ENCODE data around the gene RBM23. TPM values are rescaled to one million over a fixed set of nuclear protein-coding genes. Genes with fewer than 3 reads are reported as not detected.
A peak's percentile ranks its signal among the peaks of the same experiment; 100 is the strongest.

RBM23 gene
- polyA plus RNA-seq, 1 experiment: 46.2 TPM

DNA sequence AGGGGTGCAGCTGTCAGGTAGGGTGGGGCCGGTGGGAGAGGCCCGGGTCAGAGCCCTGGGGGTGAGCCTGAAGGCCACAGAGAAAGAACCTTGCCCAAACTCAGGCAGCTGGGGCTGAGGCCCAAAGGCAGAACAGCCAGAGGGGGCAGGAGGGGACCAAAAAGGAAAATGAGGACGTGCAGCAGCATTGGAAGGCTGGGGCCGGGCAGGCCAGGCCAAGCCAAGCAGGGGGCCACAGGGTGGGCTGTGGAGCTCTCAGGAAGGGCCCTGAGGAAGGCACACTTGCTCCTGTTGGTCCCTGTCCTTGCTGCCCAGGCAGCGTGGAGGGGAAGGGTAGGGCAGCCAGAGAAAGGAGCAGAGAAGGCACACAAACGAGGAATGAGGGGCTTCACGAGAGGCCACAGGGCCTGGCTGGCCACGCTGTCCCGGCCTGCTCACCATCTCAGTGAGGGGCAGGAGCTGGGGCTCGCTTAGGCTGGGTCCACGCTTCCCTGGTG is 72.1 kb downstream of the RBM23 start:
- TF ChIP-seq, protein P1, sequence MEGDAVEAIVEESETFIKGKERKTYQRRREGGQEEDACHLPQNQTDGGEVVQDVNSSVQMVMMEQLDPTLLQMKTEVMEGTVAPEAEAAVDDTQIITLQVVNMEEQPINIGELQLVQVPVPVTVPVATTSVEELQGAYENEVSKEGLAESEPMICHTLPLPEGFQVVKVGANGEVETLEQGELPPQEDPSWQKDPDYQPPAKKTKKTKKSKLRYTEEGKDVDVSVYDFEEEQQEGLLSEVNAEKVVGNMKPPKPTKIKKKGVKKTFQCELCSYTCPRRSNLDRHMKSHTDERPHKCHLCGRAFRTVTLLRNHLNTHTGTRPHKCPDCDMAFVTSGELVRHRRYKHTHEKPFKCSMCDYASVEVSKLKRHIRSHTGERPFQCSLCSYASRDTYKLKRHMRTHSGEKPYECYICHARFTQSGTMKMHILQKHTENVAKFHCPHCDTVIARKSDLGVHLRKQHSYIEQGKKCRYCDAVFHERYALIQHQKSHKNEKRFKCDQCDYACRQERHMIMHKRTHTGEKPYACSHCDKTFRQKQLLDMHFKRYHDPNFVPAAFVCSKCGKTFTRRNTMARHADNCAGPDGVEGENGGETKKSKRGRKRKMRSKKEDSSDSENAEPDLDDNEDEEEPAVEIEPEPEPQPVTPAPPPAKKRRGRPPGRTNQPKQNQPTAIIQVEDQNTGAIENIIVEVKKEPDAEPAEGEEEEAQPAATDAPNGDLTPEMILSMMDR (IDR thresholded peaks at IDR 0.05; ENCODE audit: low read depth, low read length): no peak; the same call in 1 of the 2 replicates
- ChIA-PET CTCF (interaction anchor here (0.6 kb wide), 1 partner anchor 12 kb away, joined by 3 read pairs; no protein-coding TSS in a partner anchor), POLR2A (interaction anchor here (2.3 kb wide), 1 partner anchor 9 kb away, joined by 76 read pairs; the partner anchor contains the start of gene MMP14)
- Histone ChIP-seq H3K4me3 (ENCODE audit: low read depth, low read length) (peak overlapping the region; percentile 13; the same call in 1 of the 2 replicates), H3K9me3 (ENCODE audit: control insufficient read depth, insufficient read depth, low read length) (no peaks in the 10 kb centered on the region), H3K27me3 (ENCODE audit: control insufficient read depth, insufficient read depth, low read length) (no peaks in the 10 kb centered on the region), H3K27ac (ENCODE audit: low read depth, low read length) (peak overlapping the region; percentile 100)
- DNase-seq (ENCODE audit: low read depth, low spot score): no peak

DNA sequence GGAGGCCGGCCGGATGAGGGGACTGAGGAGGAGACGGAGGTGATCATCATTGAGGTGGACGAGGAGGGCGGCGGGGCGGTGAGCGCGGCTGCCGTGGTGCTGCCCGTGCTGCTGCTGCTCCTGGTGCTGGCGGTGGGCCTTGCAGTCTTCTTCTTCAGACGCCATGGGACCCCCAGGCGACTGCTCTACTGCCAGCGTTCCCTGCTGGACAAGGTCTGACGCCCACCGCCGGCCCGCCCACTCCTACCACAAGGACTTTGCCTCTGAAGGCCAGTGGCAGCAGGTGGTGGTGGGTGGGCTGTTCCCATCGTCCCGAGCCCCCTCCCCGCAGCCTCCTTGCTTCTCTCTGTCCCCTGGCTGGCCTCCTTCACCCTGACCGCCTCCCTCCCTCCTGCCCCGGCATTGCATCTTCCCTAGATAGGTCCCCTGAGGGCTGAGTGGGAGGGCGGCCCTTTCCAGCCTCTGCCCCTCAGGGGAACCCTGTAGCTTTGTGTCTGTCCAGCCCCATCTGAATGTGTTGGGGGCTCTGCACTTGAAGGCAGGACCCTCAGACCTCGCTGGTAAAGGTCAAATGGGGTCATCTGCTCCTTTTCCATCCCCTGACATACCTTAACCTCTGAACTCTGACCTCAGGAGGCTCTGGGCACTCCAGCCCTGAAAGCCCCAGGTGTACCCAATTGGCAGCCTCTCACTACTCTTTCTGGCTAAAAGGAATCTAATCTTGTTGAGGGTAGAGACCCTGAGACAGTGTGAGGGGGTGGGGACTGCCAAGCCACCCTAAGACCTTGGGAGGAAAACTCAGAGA is 72.9 kb downstream of the RBM23 start:
- peak overlapping the region; percentile 100 for H3K27ac ChIP-seq (ENCODE audit: low read depth, low read length)
- H3K27me3 ChIP-seq (ENCODE audit: control insufficient read depth, insufficient read depth, low read length): no peaks in the 10 kb centered on the region
- H3K4me3 ChIP-seq (ENCODE audit: low read depth, low read length): no peak overlapping the region
- ChIA-PET POLR2A (no interaction called here), CTCF (interaction anchor here (1.6 to 2.1 kb wide), 2 partner anchors 23 to 290 kb away, joined by 7 to 12 read pairs; no protein-coding TSS in a partner anchor)
- TF ChIP-seq, protein P1 (IDR thresholded peaks at IDR 0.05; ENCODE audit: low read depth, low read length): no peak
- no peak for DNase-seq (ENCODE audit: low read depth, low spot score)
- H3K9me3 ChIP-seq (ENCODE audit: control insufficient read depth, insufficient read depth, low read length): no peaks in the 10 kb centered on the region

DNA sequence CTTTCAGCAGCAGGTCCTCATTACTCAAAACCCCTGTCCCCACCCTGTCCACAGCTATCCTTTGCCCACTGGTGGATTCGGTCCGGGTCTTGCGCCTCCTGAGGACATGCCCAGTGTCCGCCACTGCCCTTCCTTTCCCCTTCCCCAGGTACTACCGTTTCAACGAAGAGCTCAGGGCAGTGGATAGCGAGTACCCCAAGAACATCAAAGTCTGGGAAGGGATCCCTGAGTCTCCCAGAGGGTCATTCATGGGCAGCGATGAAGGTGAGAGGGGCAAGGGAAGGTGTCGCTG is 73.9 kb downstream of the RBM23 start:
- Histone ChIP-seq H3K27ac (ENCODE audit: low read depth, low read length) (peak overlapping the region; percentile 65), H3K4me3 (ENCODE audit: low read depth, low read length) (no peak overlapping the region), H3K27me3 (ENCODE audit: control insufficient read depth, insufficient read depth, low read length) (no peaks in the 10 kb centered on the region), H3K9me3 (ENCODE audit: control insufficient read depth, insufficient read depth, low read length) (no peaks in the 10 kb centered on the region)
- POLR2A ChIA-PET: no interaction called here
- CTCF ChIA-PET: interaction anchor here (0.7 to 2.1 kb wide), 7 partner anchors 7 to 289 kb away, joined by 3 to 12 read pairs (median 6); no protein-coding TSS in a partner anchor
- no peak for DNase-seq (ENCODE audit: low read depth, low spot score)
- TF ChIP-seq, protein P1 (IDR thresholded peaks at IDR 0.05; ENCODE audit: low read depth, low read length): no peak

DNA sequence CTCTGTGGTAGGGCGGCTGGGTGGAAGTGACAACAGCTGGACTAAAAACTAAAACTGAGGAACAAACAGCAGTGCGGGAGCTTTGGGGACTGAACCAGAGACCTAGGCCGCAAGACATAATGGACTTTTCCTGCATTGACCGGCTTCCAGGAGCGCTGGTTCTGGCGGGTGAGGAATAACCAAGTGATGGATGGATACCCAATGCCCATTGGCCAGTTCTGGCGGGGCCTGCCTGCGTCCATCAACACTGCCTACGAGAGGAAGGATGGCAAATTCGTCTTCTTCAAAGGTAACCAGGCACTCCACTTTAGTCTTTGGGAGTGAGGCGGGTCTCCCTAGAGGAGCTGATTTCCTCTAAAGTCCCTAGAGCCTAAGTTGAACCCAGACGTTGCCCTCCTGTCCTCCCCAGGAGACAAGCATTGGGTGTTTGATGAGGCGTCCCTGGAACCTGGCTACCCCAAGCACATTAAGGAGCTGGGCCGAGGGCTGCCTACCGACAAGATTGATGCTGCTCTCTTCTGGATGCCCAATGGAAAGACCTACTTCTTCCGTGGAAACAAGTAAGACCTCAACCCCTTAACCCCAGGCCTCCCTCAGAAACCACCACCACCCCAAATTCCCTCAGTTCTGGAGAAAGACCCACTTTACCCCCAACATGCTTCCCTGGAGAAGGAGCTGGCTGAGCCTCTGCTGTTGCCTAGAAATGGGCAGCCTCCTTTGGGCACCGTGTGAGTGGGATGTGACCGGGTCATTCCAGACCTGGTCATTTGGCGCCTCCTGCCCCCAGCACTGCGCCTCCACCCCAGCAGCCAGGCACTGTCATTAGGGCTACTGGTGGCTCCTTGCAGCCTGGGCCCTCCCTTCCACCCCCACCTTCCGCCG is 74.5 kb downstream of the RBM23 start:
- Histone ChIP-seq H3K27me3 (ENCODE audit: control insufficient read depth, insufficient read depth, low read length) (no peaks in the 10 kb centered on the region), H3K9me3 (ENCODE audit: control insufficient read depth, insufficient read depth, low read length) (no peaks in the 10 kb centered on the region), H3K27ac (ENCODE audit: low read depth, low read length) (peak overlapping the region; percentile 65), H3K4me3 (ENCODE audit: low read depth, low read length) (no peak overlapping the region)
- no peak for DNase-seq (ENCODE audit: low read depth, low spot score)
- TF ChIP-seq, protein P1 (IDR thresholded peaks at IDR 0.05; ENCODE audit: low read depth, low read length): no peak
- POLR2A ChIA-PET: no interaction called here
- CTCF ChIA-PET: interaction anchor here (0.7 to 2.1 kb wide), 6 partner anchors 8 to 288 kb away, joined by 3 to 12 read pairs (median 6); no protein-coding TSS in a partner anchor

Small RNA genes lying within 50 kb of the gene (small RNA-seq; reads per million reads assigned to genes)
- not detected for gene RF00019 (ENCODE audit: insufficient read length, low read depth)

Other genes starting within 250 kb of the RBM23 start
- 181 and 198 TPM in 2 replicates for gene OXA1L, start 152.5 kb downstream of the RBM23 start, polyA plus RNA-seq (2011; rRNA removed)
- 7.5 and 7.7 TPM in 2 replicates for gene SLC7A7, start 103.7 kb downstream of the RBM23 start, polyA plus RNA-seq (2011; rRNA removed)
- 71.8 and 78.1 TPM in 2 replicates for gene MRPL52, start 89.3 kb downstream of the RBM23 start, polyA plus RNA-seq (2011; rRNA removed)
- gene MMP14, start 82.6 kb downstream of the RBM23 start, polyA plus RNA-seq (2011; rRNA removed): 365 and 448 TPM in 2 replicates
- gene LRP10, start 47.4 kb downstream of the RBM23 start, polyA plus RNA-seq (2011; rRNA removed): 87.8 and 125 TPM in 2 replicates
- gene REM2, start 35.9 kb downstream of the RBM23 start, polyA plus RNA-seq (2011; rRNA removed): 0.06 and 0.19 TPM in 2 replicates
- 125 and 133 TPM in 2 replicates for gene PRMT5, start 10.2 kb upstream of the RBM23 start, polyA plus RNA-seq (2011; rRNA removed)
- 22.7 and 25.4 TPM in 2 replicates for gene HAUS4, start 37.9 kb upstream of the RBM23 start, polyA plus RNA-seq (2011; rRNA removed)
- gene AJUBA, start 63.4 kb upstream of the RBM23 start, polyA plus RNA-seq (2011; rRNA removed): 77.0 and 82.9 TPM in 2 replicates
- gene C14orf93, start 91.0 kb upstream of the RBM23 start, polyA plus RNA-seq (2011; rRNA removed): 7.8 and 8.4 TPM in 2 replicates
- 282 and 292 TPM in 2 replicates for gene PSMB5, start 115.8 kb upstream of the RBM23 start, polyA plus RNA-seq (2011; rRNA removed)
- not detected in 2 replicates for gene PSMB11, start 123.1 kb upstream of the RBM23 start, polyA plus RNA-seq (2011; rRNA removed)
- gene CDH24, start 138.4 kb upstream of the RBM23 start, polyA plus RNA-seq (2011; rRNA removed): 10.1 and 11.0 TPM in 2 replicates
- gene ACIN1, start 176.0 kb upstream of the RBM23 start, polyA plus RNA-seq (2011; rRNA removed): 158 and 173 TPM in 2 replicates
- 119 and 128 TPM in 2 replicates for gene C14orf119, start 176.4 kb upstream of the RBM23 start, polyA plus RNA-seq (2011; rRNA removed)
- 0.07 and 0.12 TPM in 2 replicates for gene CIROP, start 185.8 kb upstream of the RBM23 start, polyA plus RNA-seq (2011; rRNA removed)
- gene CEBPE, start 200.1 kb upstream of the RBM23 start, polyA plus RNA-seq (2011; rRNA removed): not detected in 2 replicates